DND-41 (cell line): ENCODE results near the gene PRRC2C.

Experiments
- ATAC-seq: fragments of 200-7000 bp; cut with Tn5 transposase; 3 replicates; pipeline ENCODE4 v1.9.1; 2021; ENCODE audit warnings: low read depth; ENCODE audit not compliant: insufficient read depth
- DNase-seq: peaks from one replicate; pipeline ENCODE4 v3.0.0-alpha.2; 2020
- H2AFZ ChIP-seq: 2 replicates; pipeline ENCODE4 v1.6.0; 2012; ENCODE audit warnings: low read depth, low read length
- H3K27ac ChIP-seq: 2 replicates; pipeline ENCODE4 v1.5.1; 2012; ENCODE audit warnings: low read length, inconsistent platforms
- H3K27me3 ChIP-seq: fragments of 200-600 bp; sonication (generic); 2 replicates; pipeline ENCODE4 v1.6.0; 2012; ENCODE audit warnings: low read length, mild to moderate bottlenecking, inconsistent platforms; ENCODE audit not compliant: insufficient read depth, poor library complexity
- H3K36me3 ChIP-seq: 2 replicates; pipeline ENCODE4 v1.5.1; 2012; ENCODE audit warnings: low read length, inconsistent platforms; ENCODE audit not compliant: insufficient read depth
- H3K4me1 ChIP-seq: 2 replicates; pipeline ENCODE4 v1.5.1; 2012; ENCODE audit warnings: mild to moderate bottlenecking, low read length; ENCODE audit not compliant: insufficient read depth
- H3K4me2 ChIP-seq: 2 replicates; pipeline ENCODE4 v1.6.0; 2012; ENCODE audit warnings: mild to moderate bottlenecking, moderate library complexity, low read length, inconsistent platforms; ENCODE audit not compliant: insufficient read depth
- H3K4me3 ChIP-seq, 2 experiments: fragments of 200-600 bp in 1 of 2; shearing (Covaris generic) in 1 of 2; 2 replicates each; pipeline ENCODE4 v1.5.1; 2012 to 2016; ENCODE audit warnings: inconsistent platforms in 2 of 2, low read length in 2 of 2, mild to moderate bottlenecking in 2 of 2, low read depth in 1 of 2, moderate library complexity in 1 of 2
- H3K79me2 ChIP-seq: 2 replicates; pipeline ENCODE4 v1.6.0; 2012; ENCODE audit warnings: low read length, inconsistent platforms; ENCODE audit not compliant: insufficient read depth
- H3K9ac ChIP-seq: 2 replicates; pipeline ENCODE4 v1.6.0; 2012; ENCODE audit warnings: low read depth, mild to moderate bottlenecking, inconsistent platforms, low read length, moderate library complexity
- H3K9me3 ChIP-seq: 2 replicates; pipeline ENCODE4 v1.5.1; 2012; ENCODE audit warnings: low read length, moderate library complexity, mild to moderate bottlenecking, inconsistent platforms; ENCODE audit not compliant: insufficient read depth, severe bottlenecking
- H4K20me1 ChIP-seq: 2 replicates; pipeline ENCODE4 v1.6.0; 2012; ENCODE audit warnings: low read length; ENCODE audit not compliant: insufficient read depth
- CTCF ChIP-seq: IDR thresholded peaks from 2 replicates; pipeline ENCODE4 v1.5.1; 2012; ENCODE audit warnings: borderline replicate concordance, low read length, moderate library complexity, mild to moderate bottlenecking; ENCODE audit not compliant: poor library complexity, severe bottlenecking; ENCODE audit errors: extremely low read depth
- EZH2 ChIP-seq: IDR thresholded peaks from 3 replicates; pipeline ENCODE4 v1.6.1; 2012; ENCODE audit warnings: borderline replicate concordance, low read depth, mild to moderate bottlenecking, moderate library complexity, low read length, inconsistent platforms; ENCODE audit not compliant: severe bottlenecking

Gene PRRC2C

GRCh38 chr1:171467626-171468025 is 17.7 kb upstream of the PRRC2C start:
- no peak overlapping the region for H3K27ac ChIP-seq
- no peaks in the 10 kb centered on the region for H4K20me1 ChIP-seq
- no peak overlapping the region for H2AFZ ChIP-seq
- no peaks in the 10 kb centered on the region for H3K36me3 ChIP-seq
- H3K4me2 ChIP-seq, result no peak overlapping the region
- no peak for DNase-seq
- ATAC-seq, result no peak
- H3K4me3 ChIP-seq, result no peak overlapping the region
- H3K4me1 ChIP-seq, result no peaks in the 10 kb centered on the region
- H3K9me3 ChIP-seq, result no peaks in the 10 kb centered on the region
- H3K79me2 ChIP-seq, result no peaks in the 10 kb centered on the region
- H3K27me3 ChIP-seq, result no peaks in the 10 kb centered on the region
- H3K9ac ChIP-seq, result no peak overlapping the region
- TF ChIP-seq EZH2 (no peak), CTCF (no peak)

- no peak overlapping the region for H3K27ac ChIP-seq
- no peak for ATAC-seq
- DNase-seq, result no peak
Observed at GRCh38 chr1:171468120-171468750, 17.1 kb upstream of the PRRC2C start.

GRCh38 chr1:171470726-171471125 is 14.6 kb upstream of the PRRC2C start:
- Histone ChIP-seq H3K27ac (no peak overlapping the region), H4K20me1 (no peaks in the 10 kb centered on the region), H3K4me2 (no peak overlapping the region), H3K36me3 (no peaks in the 10 kb centered on the region), H3K4me3 (no peak overlapping the region), H3K4me1 (no peaks in the 10 kb centered on the region), H2AFZ (no peak overlapping the region), H3K27me3 (no peaks in the 10 kb centered on the region), H3K9me3 (no peaks in the 10 kb centered on the region), H3K79me2 (no peaks in the 10 kb centered on the region), H3K9ac (no peak overlapping the region)
- no peak for DNase-seq
- ATAC-seq, result no peak
- TF ChIP-seq CTCF, result no peak
- no peak for TF ChIP-seq EZH2

More at GRCh38 chr1:171468120-171468750, 17.1 kb upstream of the PRRC2C start:
- Histone ChIP-seq H3K9me3 (no peaks in the 10 kb centered on the region), H3K4me2 (no peak overlapping the region), H4K20me1 (no peaks in the 10 kb centered on the region), H3K79me2 (no peaks in the 10 kb centered on the region), H3K36me3 (no peaks in the 10 kb centered on the region), H3K4me1 (no peaks in the 10 kb centered on the region), H2AFZ (no peak overlapping the region), H3K9ac (no peak overlapping the region), H3K4me3 (no peak overlapping the region), H3K27me3 (no peaks in the 10 kb centered on the region)
- no peak for TF ChIP-seq CTCF
- TF ChIP-seq EZH2, result no peak
